Suppressor macrophage treated with lipopolysaccharide for 1 hour (primary cell): Measurements from ENCODE around the gene BLVRA.
"Not testable (repeated sequence)": the region's sequence is repeated elsewhere in the genome, so short reads cannot be mapped to it uniquely, and the experiment has no call there.

ENCODE experiments used
- DNase-seq, 3 donors: peaks; one replicate each; pipeline ENCODE4 v3.0.0-alpha.2; 2020 to 2022

BLVRA gene, protein sequence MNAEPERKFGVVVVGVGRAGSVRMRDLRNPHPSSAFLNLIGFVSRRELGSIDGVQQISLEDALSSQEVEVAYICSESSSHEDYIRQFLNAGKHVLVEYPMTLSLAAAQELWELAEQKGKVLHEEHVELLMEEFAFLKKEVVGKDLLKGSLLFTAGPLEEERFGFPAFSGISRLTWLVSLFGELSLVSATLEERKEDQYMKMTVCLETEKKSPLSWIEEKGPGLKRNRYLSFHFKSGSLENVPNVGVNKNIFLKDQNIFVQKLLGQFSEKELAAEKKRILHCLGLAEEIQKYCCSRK

GRCh38 chr7:43758029-43758821 lies at the start of gene BLVRA:
Gene BLVRA (plus strand): TSS chr7:43758680. CDS start chr7:43771159, 12,479 bp downstream.
- peak; percentile 88 to 97 (median 91) for DNase-seq

- DNase-seq: no peak
These were observed 47.0 kb upstream of the BLVRA start for GRCh38 chr7:43711503-43711902.

- not testable (repeated sequence) for DNase-seq
These were observed 42.5 kb upstream of the BLVRA start for GRCh38 chr7:43715966-43716365.

GRCh38 chr7:43716598-43716997 lies 41.9 kb upstream of the BLVRA start:
- DNase-seq: no peak

GRCh38 chr7:43721193-43721806 lies 37.2 kb upstream of the BLVRA start:
- peak; percentile 60 to 79 (median 79) for DNase-seq

GRCh38 chr7:43723007-43723341 lies 35.5 kb upstream of the BLVRA start:
- DNase-seq: no peak

DNA sequence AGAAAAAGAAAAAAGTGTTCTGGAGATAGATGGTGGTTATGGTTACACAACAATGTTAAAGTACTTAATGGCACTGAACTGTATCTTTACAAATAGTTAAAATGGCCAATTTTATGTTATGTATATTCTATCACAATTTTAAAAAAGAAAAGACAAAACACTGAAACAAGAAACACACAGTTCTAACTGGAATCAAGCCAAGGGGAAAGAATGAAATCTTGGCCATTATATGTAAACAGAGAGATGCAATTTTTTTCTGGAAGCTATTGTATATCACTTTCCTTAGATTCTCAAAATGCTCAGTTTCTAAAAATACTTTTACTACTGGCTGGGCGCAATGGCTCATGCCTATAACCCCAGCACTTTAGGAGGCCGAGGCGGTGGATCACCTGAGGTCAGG lies 33.2 kb upstream of the BLVRA start:
- DNase-seq: no peak

GRCh38 chr7:43726466-43726865 lies 32.0 kb upstream of the BLVRA start:
- DNase-seq: no peak

- no peak for DNase-seq
These were observed 31.5 kb upstream of the BLVRA start for GRCh38 chr7:43727003-43727402.

DNA sequence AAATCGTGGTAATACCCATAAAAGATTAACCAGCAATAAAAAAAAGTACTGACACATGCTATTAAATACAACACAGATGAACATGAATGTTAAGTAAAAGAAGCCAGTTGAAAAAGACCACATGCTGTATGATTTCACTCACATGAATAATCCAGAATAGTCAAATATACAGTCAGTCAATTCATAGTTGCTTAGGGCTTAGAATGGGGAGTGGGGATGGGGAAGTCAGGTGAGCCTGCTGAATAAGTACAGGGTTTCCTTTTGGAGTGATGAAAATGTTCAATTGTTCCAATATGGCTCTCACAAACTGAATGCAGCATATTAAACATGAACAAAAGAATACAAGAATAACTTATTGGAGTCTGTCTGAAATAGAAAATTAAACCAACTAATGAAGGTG lies 31.0 kb upstream of the BLVRA start:
- DNase-seq: peak in 2 of 3 donors; percentile 17 to 26

- DNase-seq: peak; percentile 96 to 98 (median 97)
These were observed 29.1 kb upstream of the BLVRA start, which contains the start of gene COA1 for GRCh38 chr7:43729214-43729923. Gene COA1 (minus strand): TSS chr7:43729523. CDS start chr7:43648614, 80,909 bp downstream.

DNA sequence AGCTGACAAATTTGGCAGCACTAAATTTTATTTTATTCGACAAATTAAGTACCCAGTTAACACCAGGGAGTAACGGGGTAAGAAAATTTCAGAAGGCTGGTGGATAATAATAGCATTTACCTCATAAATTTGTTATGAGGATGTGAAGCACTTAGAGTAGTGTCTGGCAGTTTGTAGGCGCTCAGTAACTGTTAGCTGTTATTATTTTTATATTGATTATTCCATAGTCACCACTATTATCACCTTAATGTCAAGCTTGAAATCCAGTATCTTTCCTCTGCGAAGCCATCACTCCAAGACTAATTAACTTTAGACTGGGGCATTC lies 28.6 kb upstream of the BLVRA start:
- DNase-seq: no peak

DNA sequence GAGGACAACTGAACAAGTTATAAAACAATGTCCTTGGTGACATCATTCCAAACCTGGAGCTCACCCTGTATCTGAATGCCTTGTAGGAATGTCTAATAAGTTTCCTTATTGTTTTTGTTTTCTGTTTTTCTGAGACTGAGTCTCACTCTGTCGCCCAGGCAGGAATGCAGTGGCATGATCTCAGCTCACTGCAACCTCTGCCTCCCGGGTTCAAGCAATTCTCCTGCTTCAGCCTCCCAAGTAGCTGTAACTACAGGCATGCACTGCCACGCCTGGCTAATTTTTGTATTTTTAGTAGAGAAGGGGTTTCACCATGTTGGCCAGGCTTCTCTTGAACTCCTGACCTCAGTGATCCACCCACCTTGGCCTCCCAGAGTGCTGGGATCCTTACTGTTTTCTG lies 27.0 kb upstream of the BLVRA start:
- DNase-seq: not testable (repeated sequence)

DNA sequence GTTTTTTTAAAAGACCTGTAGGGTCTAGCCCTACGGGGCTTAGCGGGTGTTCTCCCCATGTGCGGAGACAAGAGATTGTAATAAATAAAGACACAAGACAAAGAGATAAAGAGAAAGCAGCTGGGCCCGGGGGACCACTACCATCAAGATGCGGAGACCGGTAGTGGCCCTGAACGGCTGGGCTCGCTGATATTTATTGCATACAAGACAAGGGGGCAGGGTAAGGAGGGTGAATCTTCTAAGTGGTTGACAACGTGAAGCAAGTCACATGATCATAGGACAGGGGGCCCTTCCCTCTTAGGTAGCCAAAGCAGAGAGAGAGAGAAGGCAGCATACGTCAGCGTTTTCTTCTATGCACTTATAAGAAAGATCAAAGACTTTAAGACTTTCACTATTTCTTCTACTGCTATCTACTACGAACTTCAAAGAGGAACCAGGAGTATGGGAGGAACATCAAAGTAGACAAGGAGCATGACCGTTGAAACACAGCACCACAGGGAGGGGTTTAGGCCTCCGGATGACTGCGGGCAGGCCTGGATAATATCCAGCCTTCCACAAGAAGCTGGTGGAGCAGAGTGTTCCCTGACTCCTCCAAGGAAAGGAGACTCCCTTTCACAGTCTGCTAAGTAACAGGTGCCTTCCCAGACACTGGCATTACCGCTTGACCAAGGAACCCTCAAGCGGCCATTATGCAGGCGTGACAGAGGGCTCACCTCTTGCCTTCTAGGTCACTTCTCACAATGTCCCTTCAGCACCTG lies 23.7 kb upstream of the BLVRA start:
- not testable (repeated sequence) for DNase-seq

DNA sequence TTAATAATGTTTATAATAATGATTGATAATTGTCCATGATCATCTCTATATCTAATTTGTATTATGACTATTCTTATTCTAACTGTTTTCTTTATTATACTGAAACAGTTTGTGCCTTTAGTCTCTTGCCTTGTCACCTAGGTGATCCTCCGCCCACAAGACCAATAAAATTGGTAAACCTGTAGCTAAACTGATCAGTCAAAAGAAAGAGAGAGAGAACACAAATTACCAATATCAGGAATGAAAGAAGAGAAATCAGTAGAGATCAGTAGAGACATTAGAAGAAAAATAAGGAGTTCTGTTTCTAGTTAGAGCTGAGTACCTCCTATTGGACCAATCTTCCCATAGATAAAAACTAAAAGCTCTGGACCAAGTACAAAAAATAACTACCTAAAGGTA lies 23.1 kb upstream of the BLVRA start:
- DNase-seq: no peak

DNA sequence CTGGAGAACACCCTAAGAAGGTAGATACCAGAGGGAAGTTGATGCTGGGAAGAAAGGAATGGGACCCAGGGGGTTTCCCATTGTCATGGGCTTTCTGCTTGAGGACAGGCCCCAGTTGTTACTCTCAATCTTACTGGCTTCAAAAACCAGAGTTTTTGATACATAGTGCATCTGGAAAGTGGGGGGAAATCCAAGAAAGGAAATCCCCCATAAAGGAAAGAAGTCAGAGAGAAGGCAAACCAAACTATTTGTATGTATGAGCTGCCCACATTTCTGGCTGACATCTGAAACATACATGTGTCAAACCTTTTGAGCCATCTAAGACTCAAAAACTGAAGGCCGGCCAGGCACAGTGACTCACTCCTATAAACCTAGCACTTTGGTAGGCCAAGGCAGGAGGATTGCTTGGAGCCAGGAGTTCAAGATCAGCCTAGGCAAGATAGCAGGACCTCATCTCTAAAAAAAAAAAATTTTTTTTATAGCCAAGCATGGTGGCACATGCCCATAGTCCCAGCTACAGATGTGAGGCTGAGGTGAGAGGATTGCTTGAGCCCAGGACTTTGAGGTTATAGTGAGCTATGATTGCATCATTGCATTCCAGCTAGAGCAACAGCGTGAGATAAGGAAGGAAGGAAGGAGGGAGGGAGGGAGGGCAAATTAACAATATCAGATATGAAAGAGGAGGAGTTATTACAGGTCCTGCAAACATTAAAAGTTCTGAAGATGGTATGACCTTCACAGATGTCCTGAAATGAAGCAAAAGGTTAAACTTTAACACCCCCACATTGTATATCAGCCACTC lies 22.5 kb upstream of the BLVRA start:
- peak; percentile 69 to 90 (median 73) for DNase-seq

DNA sequence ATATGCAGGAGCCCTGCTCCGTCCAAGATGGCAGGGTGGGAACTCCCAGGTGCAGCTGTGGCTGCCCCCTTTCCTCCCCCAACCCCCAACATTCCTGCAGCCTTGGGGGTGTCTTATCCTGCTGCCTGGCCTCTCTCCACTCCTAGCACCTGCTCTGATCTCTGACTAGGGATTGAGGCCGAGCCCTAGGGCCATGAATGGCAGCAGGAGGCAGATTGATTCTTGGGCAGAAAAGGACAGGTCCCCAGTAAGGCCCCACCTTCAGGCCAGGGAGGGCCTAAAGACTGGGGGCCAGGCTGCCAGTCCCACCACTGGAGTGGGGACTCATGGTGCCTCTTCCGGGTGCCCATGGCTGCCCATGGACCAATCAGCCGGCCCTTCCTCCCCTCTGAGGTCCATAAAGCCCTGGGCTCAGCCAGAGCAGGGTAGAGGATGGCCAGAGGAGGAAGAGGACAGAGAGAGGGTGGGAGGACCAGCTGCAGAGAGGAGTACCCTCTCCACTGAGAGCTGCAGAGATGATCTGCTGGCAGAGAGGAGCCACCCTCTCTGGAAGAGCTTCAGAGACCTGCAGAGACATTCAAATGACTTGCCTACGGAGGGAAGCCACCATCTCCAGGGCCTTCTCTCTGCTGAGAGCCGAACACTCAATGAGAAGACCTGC lies 20.9 kb upstream of the BLVRA start:
- DNase-seq: no peak

- DNase-seq: peak; percentile 80 to 98 (median 89)
These were observed 15.8 kb upstream of the BLVRA start for GRCh38 chr7:43742692-43743091.

- DNase-seq: peak; percentile 62 to 79 (median 75)
These were observed 11.0 kb upstream of the BLVRA start for GRCh38 chr7:43747328-43748105.

GRCh38 chr7:43749383-43749940 lies 9.0 kb upstream of the BLVRA start:
- DNase-seq: no peak
